ENCODE data around the gene SPATA6L.

SPATA6L gene, protein sequence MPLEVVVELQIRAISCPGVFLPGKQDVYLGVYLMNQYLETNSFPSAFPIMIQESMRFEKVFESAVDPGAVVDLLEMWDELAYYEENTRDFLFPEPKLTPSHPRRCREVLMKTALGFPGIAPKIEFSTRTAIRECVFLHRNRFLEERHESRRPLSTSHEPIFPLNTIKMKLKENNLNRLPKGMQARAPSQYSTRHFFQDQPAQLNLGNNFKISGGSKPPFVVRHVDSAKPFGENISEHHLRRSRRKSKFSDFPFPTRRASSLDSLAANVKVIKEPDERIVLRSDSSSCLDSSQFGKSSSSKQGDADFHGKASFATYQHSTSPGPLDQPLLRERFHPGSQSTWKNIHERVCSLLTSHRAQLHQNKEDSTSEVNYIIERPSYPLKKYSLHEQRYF

DNA sequence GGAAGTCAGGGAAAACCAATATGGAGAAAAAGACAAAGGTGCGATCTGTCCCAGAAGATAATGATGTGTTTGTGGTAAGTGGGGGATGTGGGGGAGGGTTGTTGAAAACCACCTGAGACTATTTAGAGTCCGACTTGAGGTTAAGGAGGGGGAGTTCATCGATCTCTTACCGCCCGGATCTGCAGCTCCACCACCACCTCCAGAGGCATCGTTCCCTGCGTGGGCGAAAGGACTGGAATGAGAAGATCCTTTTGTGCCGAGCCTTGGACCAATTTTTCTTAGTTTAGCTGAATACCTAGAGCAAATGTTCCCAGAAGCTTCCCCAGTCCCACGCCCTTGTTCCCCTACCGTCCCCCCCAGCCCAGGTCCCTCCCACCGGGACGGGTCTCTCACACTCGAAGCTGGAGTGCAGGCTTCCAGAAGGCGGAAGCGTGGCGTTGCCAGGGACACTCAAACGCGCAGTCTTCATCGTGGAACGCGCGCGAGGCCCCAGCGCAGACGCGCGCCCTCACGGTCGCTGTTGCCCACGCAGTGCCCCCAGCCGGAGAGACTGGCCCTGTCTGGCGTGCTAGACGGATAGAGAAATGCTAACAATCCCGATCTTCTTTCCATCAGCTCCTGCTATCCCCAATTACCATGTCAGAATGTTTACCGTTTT, at the start of gene SPATA6L:
SPATA6L (minus strand) TSS at position 439 of the 658 bp plus-strand sequence; CDS start at position 209, 230 bp downstream.
- DNase-seq (ENCODE audit: low read depth in 2 of 2), result peak in 1 of 2 experiments; percentile 35

DNA sequence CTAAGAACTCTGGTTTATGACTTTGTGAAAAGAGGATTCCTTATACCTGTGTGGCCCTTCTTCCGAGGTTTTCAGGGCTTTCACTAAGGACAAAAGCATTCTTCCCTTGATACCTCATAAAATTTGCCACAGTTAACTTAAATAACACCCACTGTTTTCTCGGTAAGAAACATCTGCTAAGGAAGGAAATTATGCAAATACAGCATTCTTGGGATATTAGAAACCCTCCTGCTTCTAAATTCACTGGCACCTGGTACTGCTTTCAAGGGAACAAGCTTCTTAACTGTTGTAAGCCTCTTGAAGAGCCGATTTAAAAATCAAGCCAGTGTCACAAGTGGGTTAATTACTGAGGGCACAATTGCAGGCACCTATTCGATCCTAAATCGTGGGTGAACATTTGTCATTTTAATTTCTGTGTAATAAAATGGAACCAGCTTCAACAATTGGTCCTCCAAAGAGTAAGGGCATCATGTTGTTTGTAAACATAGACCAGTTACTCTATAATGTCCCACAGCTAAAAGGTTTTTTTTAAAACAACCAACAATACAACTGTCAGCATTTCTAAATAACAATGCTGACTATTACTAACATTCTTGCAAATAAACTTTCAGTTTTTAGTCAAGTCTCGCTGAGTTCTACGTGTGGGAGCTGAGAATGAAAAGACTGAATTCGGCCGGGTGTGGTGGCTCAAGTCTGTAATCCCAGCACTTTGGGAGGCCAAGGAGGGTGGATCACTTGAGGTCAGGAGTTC, 48.2 kb upstream of the SPATA6L start:
- no peak for DNase-seq (ENCODE audit: low read depth in 2 of 2)

DNA sequence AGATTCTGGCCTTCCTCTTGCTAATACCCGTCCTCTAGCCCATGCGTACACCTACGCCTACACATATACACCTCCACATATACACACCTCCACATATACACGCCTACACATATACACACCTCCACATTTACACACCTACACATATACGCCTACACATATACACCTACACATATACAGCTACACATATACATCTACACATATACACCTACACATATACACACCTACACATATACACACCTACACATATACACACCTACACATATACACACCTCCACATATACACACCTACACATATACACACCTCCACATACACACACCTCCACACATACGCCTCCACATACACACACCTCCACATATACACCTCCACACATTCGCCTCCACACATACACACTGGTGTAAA, 47.6 kb upstream of the SPATA6L start:
- no peak for DNase-seq (ENCODE audit: low read depth in 2 of 2)

DNA sequence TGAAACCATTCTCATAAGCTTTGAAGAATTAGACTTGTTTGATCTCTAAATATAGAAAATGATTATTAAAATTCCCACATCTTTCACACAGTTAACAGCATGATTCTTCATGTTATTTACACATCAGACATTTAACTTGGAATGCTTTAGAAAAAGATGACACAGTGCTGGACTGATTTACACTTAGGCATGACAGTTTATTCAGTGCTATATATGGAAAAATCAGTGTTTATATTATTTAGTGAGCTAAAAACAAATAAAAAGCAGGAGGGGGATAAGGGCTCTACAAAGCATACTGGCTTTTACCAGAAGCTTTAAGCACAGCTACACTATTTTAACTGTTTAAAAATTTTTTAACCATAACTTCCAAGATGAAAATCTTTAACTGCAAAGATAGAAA, 43.1 kb upstream of the SPATA6L start:
- DNase-seq (ENCODE audit: low read depth in 2 of 2), result no peak

GRCh38 chr9:4706971-4707622, 40.8 kb upstream of the SPATA6L start:
- no peak for DNase-seq (ENCODE audit: low read depth in 2 of 2)

GRCh38 chr9:4706021-4706420, 39.7 kb upstream of the SPATA6L start:
- DNase-seq (ENCODE audit: low read depth in 2 of 2), result no peak

- DNase-seq (ENCODE audit: low read depth in 2 of 2), result no peak
Measured at GRCh38 chr9:4704129-4704528, 37.8 kb upstream of the SPATA6L start.

DNA sequence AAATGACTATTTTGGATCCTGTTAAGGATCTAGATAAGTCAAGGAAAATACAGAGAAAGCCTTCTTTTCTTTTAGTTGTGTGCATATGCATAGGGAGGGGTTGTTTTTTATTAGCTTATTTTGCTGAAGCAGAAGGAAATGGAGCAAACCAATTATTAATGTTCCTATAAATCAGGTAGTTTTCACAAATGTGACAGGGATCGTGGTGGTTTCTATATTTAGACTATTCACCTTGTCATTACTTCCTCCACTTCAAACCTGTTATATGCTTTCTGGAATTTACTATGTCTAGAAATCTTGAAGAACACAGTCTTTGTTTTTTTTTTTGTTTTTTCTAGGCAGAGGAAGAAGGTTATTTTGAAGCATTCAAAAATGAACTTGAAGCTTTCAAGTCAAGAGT, 35.2 kb upstream of the SPATA6L start:
- DNase-seq (ENCODE audit: low read depth in 2 of 2), result no peak

DNA sequence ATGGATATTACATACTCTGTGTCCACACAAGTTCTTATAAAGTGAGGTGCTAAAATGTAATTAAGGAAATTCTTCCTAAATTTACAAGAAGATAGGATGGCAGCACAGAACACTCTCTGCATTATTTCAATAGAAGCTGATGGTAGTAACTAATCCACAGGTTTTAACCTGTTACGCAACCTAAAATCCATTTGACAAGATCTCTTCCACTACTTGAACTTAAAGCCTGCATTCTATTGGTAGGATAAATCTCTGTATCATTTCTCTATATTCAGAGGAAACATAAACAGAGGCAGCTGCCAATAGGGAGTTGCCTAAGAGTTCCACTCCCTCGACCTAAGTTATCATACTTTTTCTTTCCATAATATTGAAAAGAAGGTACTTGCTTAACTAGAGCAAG, 34.7 kb upstream of the SPATA6L start:
- DNase-seq (ENCODE audit: low read depth in 2 of 2), result no peak

DNA sequence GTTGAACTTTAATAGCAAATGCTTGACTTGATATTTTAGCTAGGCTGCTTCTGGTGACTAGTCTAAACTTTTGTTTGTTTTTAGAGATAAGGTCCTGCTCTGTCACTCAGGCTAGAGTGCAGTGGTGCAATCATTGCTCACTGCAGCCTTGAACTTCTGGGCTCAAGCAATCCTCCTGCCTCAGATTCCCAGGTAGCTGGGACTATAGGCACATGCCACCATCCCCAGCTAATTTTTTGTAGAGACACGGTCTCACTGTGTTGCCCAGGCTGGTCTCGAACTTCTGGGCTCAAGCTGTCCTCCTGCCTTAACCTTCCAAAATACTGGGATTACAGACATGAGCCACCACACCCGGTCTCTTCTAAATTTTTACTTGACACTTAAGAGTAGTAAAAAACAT, 33.8 kb upstream of the SPATA6L start:
- no peak for DNase-seq (ENCODE audit: low read depth in 2 of 2)

GRCh38 chr9:4691795-4692194, 25.5 kb upstream of the SPATA6L start:
- no peak for DNase-seq (ENCODE audit: low read depth in 2 of 2)

DNA sequence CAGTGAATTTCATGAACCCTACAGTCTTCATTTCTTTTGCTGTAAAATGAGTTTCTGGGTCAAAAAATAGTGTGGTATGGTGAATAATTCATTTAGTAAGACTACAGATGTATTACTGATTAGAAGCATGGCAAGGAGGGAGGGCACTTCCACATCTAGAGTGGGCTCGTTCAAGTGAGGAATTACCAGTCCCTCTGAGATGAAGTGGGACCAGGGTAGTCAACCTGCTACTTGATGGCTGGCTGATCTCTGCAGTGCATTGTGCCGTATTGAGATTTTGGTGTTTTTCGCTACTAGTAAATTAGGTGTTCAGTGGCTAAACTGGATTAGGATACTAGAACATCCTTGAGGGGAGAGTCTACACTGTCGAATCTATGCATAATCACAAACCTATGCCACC, 23.9 kb upstream of the SPATA6L start:
- DNase-seq (ENCODE audit: low read depth in 2 of 2), result no peak

DNA sequence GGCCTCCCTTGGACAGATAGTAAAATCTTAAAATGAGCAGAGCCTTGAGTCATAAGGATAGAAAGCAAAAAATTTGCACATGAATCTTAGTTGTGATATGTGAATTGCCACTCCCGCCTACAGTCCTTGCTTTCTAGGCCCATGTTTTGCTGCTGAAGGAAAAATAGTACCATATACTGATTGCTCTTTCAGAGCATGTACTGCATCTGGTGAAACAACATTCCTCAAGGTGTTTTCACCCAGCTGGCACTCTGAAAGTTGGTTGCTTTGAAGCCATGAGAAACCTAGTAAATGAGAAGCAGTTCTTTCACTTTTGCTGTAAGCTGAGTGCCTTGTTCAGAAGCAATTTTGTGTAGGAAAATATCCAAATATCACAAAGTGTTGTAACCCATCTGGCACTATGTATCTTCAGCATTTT, 23.4 kb upstream of the SPATA6L start:
- DNase-seq (ENCODE audit: low read depth in 2 of 2), result peak in 1 of 2 experiments; percentile 14

DNA sequence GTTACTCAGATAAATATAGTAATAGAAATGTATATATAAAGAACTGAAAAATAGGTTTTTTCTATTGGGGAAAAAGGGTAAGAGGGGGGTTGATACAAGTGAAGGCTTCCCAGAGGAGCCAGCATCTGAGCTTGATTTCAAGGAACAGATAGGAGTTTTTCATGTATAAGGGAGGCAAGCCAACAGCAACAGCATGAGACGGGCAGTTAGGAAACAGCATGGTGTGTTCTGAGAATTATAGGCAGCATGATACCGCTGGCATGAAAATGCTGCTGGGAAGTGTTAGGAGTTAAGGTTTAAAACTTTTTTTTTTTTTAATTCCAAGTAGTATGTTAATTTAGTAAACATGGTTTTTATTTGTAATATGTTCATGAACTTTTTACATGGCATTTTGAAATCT, 22.7 kb upstream of the SPATA6L start:
- no peak for DNase-seq (ENCODE audit: low read depth in 2 of 2)

DNA sequence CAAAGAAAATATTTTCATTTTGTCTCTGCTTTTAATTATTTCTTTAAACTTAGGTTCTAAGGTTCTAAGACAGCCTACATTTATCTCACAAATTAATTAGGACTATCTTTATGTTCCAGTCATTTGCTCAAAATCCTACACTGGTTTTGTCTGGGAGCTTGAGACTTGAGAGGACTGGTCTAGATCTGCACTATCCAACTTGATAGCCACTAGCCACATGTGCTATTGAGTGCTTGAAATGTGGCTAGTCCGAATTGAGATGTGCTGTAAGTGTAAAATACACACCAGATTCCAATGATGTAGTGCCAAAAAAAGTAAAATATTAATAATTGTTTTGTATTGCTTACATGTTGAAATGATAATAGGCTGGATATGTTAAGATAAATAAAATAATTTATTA, 20.3 kb upstream of the SPATA6L start:
- DNase-seq (ENCODE audit: low read depth in 2 of 2), result no peak

GRCh38 chr9:4686112-4686511, 19.8 kb upstream of the SPATA6L start:
- no peak for DNase-seq (ENCODE audit: low read depth in 2 of 2)

DNA sequence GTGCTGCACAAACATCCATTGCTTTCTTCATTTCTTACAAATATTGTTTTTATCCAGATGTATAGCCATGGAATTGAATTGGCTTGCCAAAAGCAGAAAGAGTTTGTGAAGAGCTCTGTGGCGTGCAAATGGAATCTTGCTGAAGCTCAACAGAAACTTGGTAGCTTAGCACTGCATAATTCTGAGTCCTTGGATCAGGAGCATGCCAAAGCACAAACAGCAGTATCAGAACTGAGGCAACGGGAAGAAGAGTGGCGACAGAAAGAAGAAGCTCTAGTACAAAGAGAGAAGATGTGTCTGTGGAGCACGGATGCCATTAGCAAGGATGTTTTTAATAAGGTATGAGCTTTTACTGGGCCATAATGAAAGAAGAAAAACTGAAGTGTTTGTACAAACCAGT, 18.5 kb upstream of the SPATA6L start:
- no peak for DNase-seq (ENCODE audit: low read depth in 2 of 2)

DNA sequence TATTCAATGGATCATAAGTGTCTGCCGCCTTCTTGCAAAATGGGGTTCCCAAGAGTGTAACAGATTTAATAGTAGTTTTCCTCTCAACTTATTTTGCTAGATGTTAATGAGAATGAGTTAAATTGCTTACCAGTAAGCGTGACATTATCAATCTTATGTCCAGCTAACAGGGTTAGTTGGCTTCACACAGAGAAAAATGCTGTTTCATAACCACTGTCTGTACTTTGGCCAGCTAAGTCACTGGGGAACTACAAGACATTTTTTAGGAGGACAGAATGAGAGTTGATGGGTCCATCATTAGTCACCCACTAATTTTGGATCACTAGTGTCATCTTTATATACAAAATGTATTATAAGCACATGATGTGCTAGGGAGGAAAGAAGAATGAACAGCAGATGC, 14.5 kb upstream of the SPATA6L start:
- DNase-seq (ENCODE audit: low read depth in 2 of 2), result no peak

DNA sequence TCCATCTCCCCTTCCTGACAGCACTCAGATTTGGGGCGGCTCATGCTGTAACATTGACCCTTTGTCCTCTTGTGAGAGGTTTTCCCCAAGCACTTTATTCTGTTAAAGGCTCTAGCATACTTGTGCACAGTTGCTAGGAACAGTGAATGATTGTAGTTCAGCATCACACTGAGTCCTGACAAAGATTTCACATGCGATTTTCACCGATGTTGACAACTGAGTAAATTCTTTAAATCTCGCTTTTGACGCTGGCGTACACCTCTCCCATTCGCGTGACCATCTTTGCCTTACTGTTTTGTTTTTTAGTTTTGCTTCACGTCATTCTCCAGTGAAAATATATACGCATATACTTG, 13.9 kb upstream of the SPATA6L start:
- no peak for DNase-seq (ENCODE audit: low read depth in 2 of 2)

DNA sequence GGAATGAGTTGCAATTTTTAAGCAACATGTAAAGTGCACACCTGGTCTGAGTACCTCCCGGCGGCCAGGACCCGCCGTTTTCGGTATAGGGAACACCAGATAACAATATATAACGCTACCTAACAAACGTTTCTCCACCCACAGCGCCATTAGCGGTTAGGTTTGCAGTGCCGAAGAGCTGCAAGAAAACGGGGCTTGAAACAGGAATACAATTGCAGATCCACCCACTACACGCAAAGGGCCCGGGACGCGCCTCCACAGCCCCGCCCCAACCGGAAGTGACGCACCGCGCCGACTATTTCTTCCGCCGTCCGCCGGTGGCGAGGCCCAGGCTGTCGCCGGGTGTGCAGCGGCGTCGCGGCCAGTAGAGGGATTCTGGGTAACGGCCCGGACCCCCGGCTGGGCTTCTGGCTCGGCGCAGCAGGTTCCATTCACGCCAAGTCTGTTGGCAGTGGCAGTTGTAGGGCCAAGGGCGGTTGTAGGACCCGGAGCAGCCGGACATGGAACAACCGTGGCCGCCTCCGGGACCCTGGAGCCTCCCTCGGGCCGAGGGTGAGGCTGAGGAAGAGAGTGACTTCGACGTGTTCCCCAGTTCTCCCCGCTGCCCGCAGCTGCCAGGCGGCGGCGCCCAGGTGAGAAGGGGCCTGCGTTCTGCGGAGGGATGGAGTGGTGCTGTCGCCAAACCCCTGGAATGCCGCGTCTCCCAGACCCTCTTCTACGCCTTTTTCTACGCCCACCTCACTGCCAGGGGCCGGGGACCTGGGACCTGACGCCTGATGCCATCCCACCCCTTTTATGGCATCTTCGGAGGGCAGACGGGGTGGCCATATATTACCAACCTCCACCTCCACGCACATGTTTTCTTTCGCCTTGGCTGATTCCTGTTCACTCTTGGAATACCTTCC, 13.2 kb upstream of the SPATA6L start, which contains the start of gene CDC37L1:
CDC37L1 (plus strand) TSS at position 302 of the 905 bp plus-strand sequence; CDS start at position 501, 199 bp downstream.
- peak; percentile 99 for DNase-seq (ENCODE audit: low read depth in 2 of 2)

- DNase-seq (ENCODE audit: low read depth in 2 of 2), result no peak
Measured at GRCh38 chr9:4678679-4679267, 12.5 kb upstream of the SPATA6L start.
